IMR-90 (cell line): ENCODE data around the gene FARP1. TPM values are rescaled to one million over a fixed set of nuclear protein-coding genes. Genes with fewer than 3 reads are reported as not detected.

Source experiments
- ATAC-seq: fragments of 200-7000 bp; cut with Tn5 transposase; 2 replicates; pipeline ENCODE4 v1.9.1; 2020; ENCODE audit warnings: low read depth, mild to moderate bottlenecking, moderate library complexity
- BruUV-seq: library from RNA; stranded (reverse); fragments of 400-500 nt; replicated peaks from 2 replicates; lab custom pipeline; 2021; lab: Mats Ljungman, UMichigan
- CTCF ChIA-PET: fragments of 300-600 bp; formaldehyde crosslinking; extraction: SDS; loops from one replicate; lab custom pipeline; 2021; ENCODE audit warnings: antibody characterized with exemption; lab: Yijun Ruan, JAX
- POLR2A ChIA-PET: fragments of 300-600 bp; sonication (Branson Sonifier 250); formaldehyde crosslinking; loops from one replicate; lab custom pipeline; 2022; ENCODE audit warnings: antibody characterized with exemption; ENCODE audit not compliant: unreplicated experiment; lab: Charles Lee
- DNase-seq: peaks from one replicate; pipeline ENCODE4 v3.0.0; 2013
- H2AFZ ChIP-seq: replicated peaks from 2 replicates; pipeline ENCODE3; 2013; ENCODE audit warnings: low read length, mild to moderate bottlenecking; ENCODE audit not compliant: poor library complexity
- H2AK5ac ChIP-seq: 2 replicates; pipeline ENCODE4 v1.6.1; 2013; ENCODE audit warnings: low read depth, low read length, inconsistent platforms
- H2AK9ac ChIP-seq: replicated peaks from 2 replicates; pipeline ENCODE3; 2013; ENCODE audit warnings: mild to moderate bottlenecking, low read depth, low read length, moderate library complexity; ENCODE audit not compliant: poor library complexity
- H2BK120ac ChIP-seq: 2 replicates; pipeline ENCODE4 v1.6.1; 2013; ENCODE audit warnings: low read depth, low read length, inconsistent platforms
- H2BK15ac ChIP-seq: 3 replicates; pipeline ENCODE4 v1.6.1; 2013; ENCODE audit warnings: low read depth, low read length, inconsistent platforms
- H2BK20ac ChIP-seq: 2 replicates; pipeline ENCODE4 v1.6.1; 2013; ENCODE audit warnings: low read depth, mild to moderate bottlenecking, inconsistent platforms, low read length, moderate library complexity
- H2BK5ac ChIP-seq: 2 replicates; pipeline ENCODE4 v1.6.1; 2013; ENCODE audit warnings: mild to moderate bottlenecking, low read depth, low read length, inconsistent platforms; ENCODE audit not compliant: poor library complexity, severe bottlenecking
- H3K14ac ChIP-seq: replicated peaks from 2 replicates; pipeline ENCODE4 v1.6.1; 2013; ENCODE audit warnings: low read depth, low read length, inconsistent platforms
- H3K18ac ChIP-seq: 2 replicates; pipeline ENCODE4 v1.6.1; 2013; ENCODE audit warnings: low read depth, low read length, control low read depth
- H3K23ac ChIP-seq: 2 replicates; pipeline ENCODE4 v1.6.1; 2013; ENCODE audit warnings: low read depth, low read length, inconsistent platforms
- H3K27ac ChIP-seq: 2 replicates; pipeline ENCODE4 v1.5.1; 2013; ENCODE audit warnings: mild to moderate bottlenecking, control low read depth, low read length; ENCODE audit not compliant: insufficient read depth
- H3K27me3 ChIP-seq: 2 replicates; pipeline ENCODE4 v1.6.1; 2013; ENCODE audit warnings: low read length; ENCODE audit not compliant: control insufficient read depth, insufficient read depth
- H3K36me3 ChIP-seq: 2 replicates; pipeline ENCODE4 v1.6.1; 2013; ENCODE audit warnings: low read length, mixed read lengths; ENCODE audit not compliant: control insufficient read depth, insufficient read depth
- H3K4ac ChIP-seq: 2 replicates; pipeline ENCODE4 v1.6.1; 2013; ENCODE audit warnings: low read depth, low read length, inconsistent platforms
- H3K4me1 ChIP-seq: 2 replicates; pipeline ENCODE4 v1.6.1; 2013; ENCODE audit warnings: low read length, mixed read lengths; ENCODE audit not compliant: control insufficient read depth, insufficient read depth
- H3K4me2 ChIP-seq: 2 replicates; pipeline ENCODE4 v1.6.1; 2013; ENCODE audit warnings: low read depth, mild to moderate bottlenecking, control low read depth, low read length, moderate library complexity
- H3K4me3 ChIP-seq: 2 replicates; pipeline ENCODE4 v1.5.1; 2013; ENCODE audit warnings: low read depth, mild to moderate bottlenecking, control low read depth, low read length, moderate library complexity; ENCODE audit not compliant: insufficient read depth
- H3K56ac ChIP-seq: 2 replicates; pipeline ENCODE4 v1.6.1; 2013; ENCODE audit warnings: low read length, inconsistent platforms; ENCODE audit not compliant: insufficient read depth; ENCODE audit errors: extremely low read depth
- H3K79me1 ChIP-seq, 2 experiments: 2 replicates each; pipeline ENCODE4 v1.6.1; 2013; ENCODE audit warnings: low read length in 2 of 2, inconsistent platforms in 1 of 2, low read depth in 1 of 2
- H3K9ac ChIP-seq: 2 replicates; pipeline ENCODE4 v1.6.1; 2013; ENCODE audit warnings: low read depth, low read length, control low read depth
- H3K9me1 ChIP-seq: 2 replicates; pipeline ENCODE4 v1.6.1; 2013; ENCODE audit warnings: low read length, inconsistent platforms; ENCODE audit not compliant: insufficient read depth
- H3K9me3 ChIP-seq: 2 replicates; pipeline ENCODE4 v1.6.1; 2013; ENCODE audit warnings: low read length; ENCODE audit not compliant: control insufficient read depth, insufficient read depth
- H4K20me1 ChIP-seq: 2 replicates; pipeline ENCODE4 v1.6.1; 2013; ENCODE audit warnings: low read length, inconsistent platforms; ENCODE audit not compliant: insufficient read depth
- H4K5ac ChIP-seq: 2 replicates; pipeline ENCODE4 v1.6.1; 2013; ENCODE audit warnings: mild to moderate bottlenecking, low read depth, low read length, control low read depth
- H4K8ac ChIP-seq, 2 experiments: 2 replicates each; pipeline ENCODE4 v1.6.1; 2013; ENCODE audit warnings: low read depth in 2 of 2, low read length in 2 of 2, control low read depth in 1 of 2, inconsistent platforms in 1 of 2
- H4K91ac ChIP-seq: 2 replicates; pipeline ENCODE4 v1.6.1; 2013; ENCODE audit warnings: low read depth, low read length, inconsistent platforms; ENCODE audit not compliant: insufficient read depth
- POLR2A ChIP-seq: IDR thresholded peaks from 2 replicates; pipeline ENCODE4 v1.6.1; 2012; ENCODE audit warnings: mild to moderate bottlenecking, low read depth, low read length
- RAD21 ChIP-seq: IDR thresholded peaks from 2 replicates; pipeline ENCODE4 v1.6.1; 2012; ENCODE audit warnings: low read length, improper control_type of control experiment
- WGBS, 2 experiments: methylation state at CpG; one replicate each; pipeline versions ENCODE4 v1.1.5 to v1.1.7; 2013; ENCODE audit warnings: missing lambda C conversion rate in 2 of 2; ENCODE audit not compliant: insufficient read length in 1 of 2; ENCODE audit errors: extremely low coverage in 2 of 2; 5-methylcytosine and 5-hydroxymethylcytosine counted together
- dilution Hi-C: fragments of 300-500 bp; cut with HindIII; formaldehyde crosslinking; loops from one replicate; pipeline ENCODE4 v1.14.3; 2018; ENCODE audit warnings: low sequenced_read_pairs; ENCODE audit not compliant: unreplicated experiment
- in situ Hi-C: fragments of 300-500 bp; cut with MboI; formaldehyde crosslinking; loops from 3 replicates; pipeline ENCODE4 v1.14.3; 2019; ENCODE audit warnings: low sequenced_read_pairs, inconsistent platforms, mixed read lengths
- intact Hi-C: fragments of 100-400 bp; cut with micrococcal nuclease; formaldehyde crosslinking; loops from 2 replicates; pipeline ENCODE4 v1.10.0; 2022
- polyA plus RNA-seq, 3 experiments: library from polyadenylated mRNA; depleted of rRNA; stranded (reverse); fragments of >200 nt; gene quantifications; 2 replicates each; pipeline ENCODE4 v1.2.3, GENCODE V29; 2012; ENCODE audit warnings: low replicate concordance in 1 of 3
- total RNA-seq: library from RNA; depleted of rRNA; stranded (reverse); fragments of >200 nt; gene quantifications from 2 replicates; pipeline ENCODE4 v1.2.3, GENCODE V29; 2012

FARP1 gene
- total and polyA plus RNA-seq, 2 of the 4 experiments (the other 2 are of a cell fraction) = 39.6 to 57.0 TPM

DNA sequence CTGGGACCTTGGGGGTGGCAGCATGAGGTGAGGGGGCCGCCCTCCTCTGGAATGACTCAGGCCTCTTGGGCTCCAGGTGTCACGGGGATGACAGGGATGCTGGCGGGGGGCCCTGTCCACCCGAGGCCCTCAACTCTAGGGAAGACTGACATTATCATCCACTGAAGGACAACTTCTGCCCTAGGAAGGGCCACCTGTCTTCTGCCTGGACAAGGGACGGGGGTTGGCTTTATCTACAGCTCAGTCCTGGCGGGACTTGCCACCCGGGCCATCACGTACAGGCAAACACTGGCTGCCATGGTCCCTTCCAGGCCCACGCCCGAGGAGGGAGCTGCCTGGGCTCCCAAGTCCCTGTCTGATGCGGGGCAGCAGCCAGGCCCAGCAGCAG is 303.3 kb downstream of the FARP1 start:
- in situ Hi-C loops = loop anchor here (5.0 to 25.0 kb wide), 3 partner anchors 211 to 591 kb away; no protein-coding TSS in a partner anchor
- Histone ChIP-seq H3K9ac (no peak overlapping the region), H2AFZ (no peak overlapping the region), H2BK5ac (no peak overlapping the region), H3K27ac (no peak overlapping the region), H3K4me2 (no peak overlapping the region), H4K91ac (no peak overlapping the region), H3K14ac (no peak overlapping the region), H2AK9ac (peak overlapping the region; percentile 50), H3K4ac (no peak overlapping the region), H3K56ac (no peak overlapping the region), H3K4me3 (no peak overlapping the region), H3K36me3 (peaks cover 65% of the 10 kb centered on the region), H3K9me3 (no peaks in the 10 kb centered on the region), H4K20me1 (peaks cover 35% of the 10 kb centered on the region), H4K8ac (no peak overlapping the region; a peak in 1 of 4 replicates), H3K23ac (no peak overlapping the region), H2AK5ac (no peak overlapping the region), H3K4me1 (peaks cover 13% of the 10 kb centered on the region), H3K18ac (no peak overlapping the region), H3K27me3 (no peaks in the 10 kb centered on the region), H4K5ac (no peak overlapping the region), H2BK15ac (no peak overlapping the region), H3K79me1 (peaks cover 6 to 65% of the 10 kb centered on the region in 2 experiments; a peak in 3 of 4 replicates), H3K9me1 (peaks cover 18% of the 10 kb centered on the region), H2BK120ac (no peak overlapping the region), H2BK20ac (no peak overlapping the region)
- intact Hi-C loops = loop anchor here (10.0 kb wide), 1 partner anchor 591 kb away; no protein-coding TSS in a partner anchor
- no peak for DNase-seq
- no peak for ATAC-seq
- 88% methylated on average over 5 of the region's 11 CpGs; no CpG with 5 or more reads in 1 of the 2 experiments for WGBS, 2 experiments
- ChIA-PET POLR2A (no interaction called here), CTCF (interaction anchor here (1.6 kb wide), 2 partner anchors 39 to 232 kb away, joined by 3 read pairs; no protein-coding TSS in a partner anchor)
- TF ChIP-seq POLR2A (no peak), RAD21 (no peak)
- BruUV-seq = no TSS peak
- dilution Hi-C loops = no loop called here
